ENCODE data around the gene MS4A7.
A peak's percentile ranks its signal among the peaks of the same experiment; 100 is the strongest.
"Not testable (repeated sequence)": the region's sequence is repeated elsewhere in the genome, so short reads cannot be mapped to it uniquely, and the experiment has no call there.

The MS4A7 gene

GRCh38 chr11:60378354-60378753, at the start of gene MS4A7:
Gene MS4A7 (plus strand): TSS chr11:60378532. CDS start chr11:60383142, 4,610 bp downstream.
- no peak for DNase-seq (ENCODE audit: low read depth)

- no peak for DNase-seq (ENCODE audit: low read depth)
Observed at GRCh38 chr11:60332846-60333245, 45.5 kb upstream of the MS4A7 start.

- peak; percentile 51 for DNase-seq (ENCODE audit: low read depth)
Observed at GRCh38 chr11:60334005-60334620, 44.2 kb upstream of the MS4A7 start.

- no peak for DNase-seq (ENCODE audit: low read depth)
Observed at GRCh38 chr11:60336767-60337391, 41.5 kb upstream of the MS4A7 start.

GRCh38 chr11:60338053-60338452, 40.3 kb upstream of the MS4A7 start:
- DNase-seq (ENCODE audit: low read depth), result no peak

GRCh38 chr11:60339356-60339755, 39.0 kb upstream of the MS4A7 start:
- no peak for DNase-seq (ENCODE audit: low read depth)

GRCh38 chr11:60343094-60343704, 35.1 kb upstream of the MS4A7 start:
- no peak for DNase-seq (ENCODE audit: low read depth)

GRCh38 chr11:60344146-60344545, 34.2 kb upstream of the MS4A7 start:
- DNase-seq (ENCODE audit: low read depth), result no peak

GRCh38 chr11:60345489-60345888, 32.8 kb upstream of the MS4A7 start:
- no peak for DNase-seq (ENCODE audit: low read depth)

GRCh38 chr11:60347084-60347797, 31.1 kb upstream of the MS4A7 start:
- DNase-seq (ENCODE audit: low read depth), result no peak

- DNase-seq (ENCODE audit: low read depth), result no peak
Observed at GRCh38 chr11:60348116-60348515, 30.2 kb upstream of the MS4A7 start.

- DNase-seq (ENCODE audit: low read depth), result no peak
Observed at GRCh38 chr11:60349990-60350389, 28.3 kb upstream of the MS4A7 start.

GRCh38 chr11:60357771-60358170, 20.6 kb upstream of the MS4A7 start:
- DNase-seq (ENCODE audit: low read depth), result no peak

- no peak for DNase-seq (ENCODE audit: low read depth)
Observed at GRCh38 chr11:60360621-60361020, 17.7 kb upstream of the MS4A7 start.

GRCh38 chr11:60362241-60362640, 16.1 kb upstream of the MS4A7 start:
- DNase-seq (ENCODE audit: low read depth), result no peak

- peak; percentile 34 for DNase-seq (ENCODE audit: low read depth)
Observed at GRCh38 chr11:60363542-60364470, 14.5 kb upstream of the MS4A7 start.

GRCh38 chr11:60366262-60366904, 11.9 kb upstream of the MS4A7 start:
- DNase-seq (ENCODE audit: low read depth), result not testable (repeated sequence)

GRCh38 chr11:60367009-60367408, 11.3 kb upstream of the MS4A7 start:
- no peak for DNase-seq (ENCODE audit: low read depth)

GRCh38 chr11:60367896-60368295, 10.4 kb upstream of the MS4A7 start:
- DNase-seq (ENCODE audit: low read depth), result no peak

- no peak for DNase-seq (ENCODE audit: low read depth)
Observed at GRCh38 chr11:60370252-60370810, 8.0 kb upstream of the MS4A7 start.

- no peak for DNase-seq (ENCODE audit: low read depth)
Observed at GRCh38 chr11:60370811-60371298, 7.5 kb upstream of the MS4A7 start.
